NK-92 treated with Interleukin-12 subunit alpha and Interleukin-12 subunit beta, amount 100 ng/mL, for 24 hours (cell line): ENCODE results near the gene SLC24A1.
"Not testable (repeated sequence)": the region's sequence is repeated elsewhere in the genome, so short reads cannot be mapped to it uniquely, and the experiment has no call there.

Source experiments
- DNase-seq: peaks from one replicate; lab custom pipeline; 2025; lab: John Stamatoyannopoulos, UW

Gene SLC24A1

GRCh38 chr15:65621638-65622037, at the start of gene SLC24A1:
Gene SLC24A1 (plus strand): TSS chr15:65621938. CDS start chr15:65624081, 2,143 bp downstream.
- no peak for DNase-seq

- DNase-seq, result no peak
Observed at GRCh38 chr15:65571971-65572370, 49.8 kb upstream of the SLC24A1 start.

- DNase-seq, result no peak
Observed at GRCh38 chr15:65576664-65577063, 45.1 kb upstream of the SLC24A1 start.

- DNase-seq, result no peak
Observed at GRCh38 chr15:65577129-65577996, 44.4 kb upstream of the SLC24A1 start.

- no peak for DNase-seq
Observed at GRCh38 chr15:65578904-65579728, 42.6 kb upstream of the SLC24A1 start.

- DNase-seq, result no peak
Observed at GRCh38 chr15:65579762-65580161, 42.0 kb upstream of the SLC24A1 start.

GRCh38 chr15:65580287-65580686, 41.5 kb upstream of the SLC24A1 start:
- no peak for DNase-seq

GRCh38 chr15:65583701-65584100, 38.0 kb upstream of the SLC24A1 start:
- DNase-seq, result peak; percentile 47

- DNase-seq, result no peak
Observed at GRCh38 chr15:65584241-65584640, 37.5 kb upstream of the SLC24A1 start.

GRCh38 chr15:65587094-65587493, 34.6 kb upstream of the SLC24A1 start:
- DNase-seq, result no peak

- DNase-seq, result no peak
Observed at GRCh38 chr15:65595960-65596359, 25.8 kb upstream of the SLC24A1 start.

- no peak for DNase-seq
Observed at GRCh38 chr15:65598468-65598867, 23.3 kb upstream of the SLC24A1 start.

- no peak for DNase-seq
Observed at GRCh38 chr15:65599677-65600076, 22.1 kb upstream of the SLC24A1 start.

GRCh38 chr15:65603134-65603533, 18.6 kb upstream of the SLC24A1 start:
- DNase-seq, result no peak

- no peak for DNase-seq
Observed at GRCh38 chr15:65603559-65603958, 18.2 kb upstream of the SLC24A1 start.

GRCh38 chr15:65610871-65611718, 10.6 kb upstream of the SLC24A1 start, which contains the start of gene INTS14:
Gene INTS14 (minus strand): TSS chr15:65611131. CDS start chr15:65607380, 3,751 bp downstream.
- DNase-seq, result peak; percentile 94

GRCh38 chr15:65611888-65612615, 9.7 kb upstream of the SLC24A1 start:
- no peak for DNase-seq

- DNase-seq, result no peak
Observed at GRCh38 chr15:65612616-65612946, 9.2 kb upstream of the SLC24A1 start.

- no peak for DNase-seq
Observed at GRCh38 chr15:65612949-65613744, 8.6 kb upstream of the SLC24A1 start.

GRCh38 chr15:65615887-65616286, 5.9 kb upstream of the SLC24A1 start:
- not testable (repeated sequence) for DNase-seq
